K562 (cell line): ENCODE measurements around the gene CNIH3. TPM values are rescaled to one million over a fixed set of nuclear protein-coding genes. Genes with fewer than 3 reads are reported as not detected.

Source experiments
- ATAC-seq: fragments of 200-7000 bp; cut with Tn5 transposase; 3 replicates; pipeline ENCODE4 v1.9.1; 2020; ENCODE audit warnings: moderate library complexity
- BruUV-seq: library from RNA; stranded (reverse); fragments of 400-500 nt; replicated peaks from 2 replicates; lab custom pipeline; 2021; lab: Mats Ljungman, UMichigan
- CTCF ChIA-PET: fragments of 300-600 bp; formaldehyde crosslinking; extraction: SDS; loops from one replicate; lab custom pipeline; 2021; ENCODE audit warnings: low intra/inter-chr PET ratio; lab: Yijun Ruan, JAX
- POLR2A ChIA-PET: fragments of 300-600, 350-650 bp; sonication (Branson Sonifier 250); formaldehyde crosslinking; extraction: SDS; loops from one replicate; lab custom pipeline; 2021; ENCODE audit warnings: antibody characterized with exemption, inconsistent platforms; lab: Yijun Ruan, JAX
- DNase-seq, 4 experiments: peaks; one replicate each; pipeline versions ENCODE4 v3.0.0 to v3.0.0-alpha.2; 2011 to 2018; ENCODE audit warnings: low spot score in 3 of 4, mixed read lengths in 3 of 4; ENCODE audit errors: extremely low read depth in 1 of 4
- FAIRE-seq: peaks from 2 replicates; lab custom pipeline; 2011; peaks lifted over from hg19 to GRCh38; lab: Jason Lieb, UNC
- H2AFZ ChIP-seq: 2 replicates; pipeline ENCODE4 v1.6.0; 2011; ENCODE audit warnings: low read depth, low read length, control low read depth, inconsistent platforms
- H3K27ac ChIP-seq: fragments of 200-600 bp; 3 replicates; pipeline ENCODE4 v1.8.0; 2011; ENCODE audit warnings: low read depth, mild to moderate bottlenecking, control low read depth, inconsistent platforms, low read length, moderate library complexity, mixed read lengths; ENCODE audit errors: extremely low read depth
- H3K27me3 ChIP-seq, 2 experiments: fragments of 300-600 bp in 1 of 2; 2 replicates in 1 of 2; 3 replicates in 1 of 2; pipeline versions ENCODE4 v1.6.0 to v1.8.0; 2011; ENCODE audit warnings: inconsistent platforms in 2 of 2, low read length in 2 of 2, mild to moderate bottlenecking in 1 of 2, mixed read lengths in 1 of 2, moderate library complexity in 1 of 2; ENCODE audit not compliant: control insufficient read depth in 2 of 2, insufficient read depth in 2 of 2
- H3K36me3 ChIP-seq: fragments of 300-600 bp; 3 replicates; pipeline ENCODE4 v1.8.0; 2011; ENCODE audit warnings: mild to moderate bottlenecking, low read length, inconsistent platforms; ENCODE audit not compliant: control insufficient read depth, insufficient read depth
- H3K4me1 ChIP-seq, 2 experiments: fragments of 200-600 bp in 1 of 2; replicated peaks in 1 of 2; 2 replicates in 1 of 2; 3 replicates in 1 of 2; pipeline versions ENCODE4 v1.5.1 to v1.8.0; 2011; ENCODE audit warnings: inconsistent platforms in 2 of 2, low read length in 2 of 2, mild to moderate bottlenecking in 1 of 2, mixed read lengths in 1 of 2, moderate library complexity in 1 of 2; ENCODE audit not compliant: control insufficient read depth in 2 of 2, insufficient read depth in 2 of 2
- H3K4me2 ChIP-seq: 2 replicates; pipeline ENCODE4 v1.6.1; 2011; ENCODE audit warnings: low read length, control low read depth, inconsistent platforms, mixed read lengths; ENCODE audit not compliant: insufficient read depth
- H3K4me3 ChIP-seq: fragments of 200-600 bp; sonication (generic), shearing (Covaris generic); 2 replicates; pipeline ENCODE4 v1.5.1; 2016; ENCODE audit warnings: control low read depth, inconsistent platforms
- H3K79me2 ChIP-seq: fragments of 200-600 bp; 3 replicates; pipeline ENCODE4 v1.8.0; 2011; ENCODE audit warnings: low read length, inconsistent platforms; ENCODE audit not compliant: control insufficient read depth, insufficient read depth
- H3K9ac ChIP-seq, 2 experiments: 2 replicates each; pipeline versions ENCODE4 v1.6.0 to v1.6.1; 2011; ENCODE audit warnings: low read depth in 2 of 2, low read length in 2 of 2, control low read depth in 1 of 2, inconsistent platforms in 1 of 2, mild to moderate bottlenecking in 1 of 2, mixed read lengths in 1 of 2; ENCODE audit not compliant: insufficient read depth in 1 of 2
- H3K9me1 ChIP-seq: one replicate; pipeline ENCODE4 v1.6.0; 2011; ENCODE audit warnings: inconsistent platforms, mild to moderate bottlenecking, low read length, moderate library complexity; ENCODE audit not compliant: control insufficient read depth, insufficient read depth
- H3K9me3 ChIP-seq: replicated peaks from 2 replicates; pipeline ENCODE4 v1.5.1; 2011; ENCODE audit warnings: low read depth, low read length, inconsistent platforms; ENCODE audit not compliant: control insufficient read depth, insufficient read depth
- H4K20me1 ChIP-seq: replicated peaks from 2 replicates; pipeline ENCODE4 v1.6.1; 2011; ENCODE audit warnings: low read length, inconsistent platforms, mixed read lengths; ENCODE audit not compliant: control insufficient read depth, insufficient read depth
- EHMT2 ChIP-seq: fragments of 450-650 bp; IDR thresholded peaks from 2 replicates; pipeline ENCODE4 v1.6.1; 2018; ENCODE audit warnings: antibody characterized with exemption
- GTF2F1 ChIP-seq: IDR thresholded peaks from 2 replicates; pipeline ENCODE4 v1.6.1; 2011; ENCODE audit warnings: low read depth, low read length, improper control_type of control experiment
- KLF10 ChIP-seq: fragments of 250-450 bp; sonication (Bioruptor Pico); IDR thresholded peaks from 2 replicates; pipeline ENCODE4 v1.6.1; 2021; ENCODE audit warnings: matching md5 sums
- NCOR1 ChIP-seq: fragments of 450-650 bp; IDR thresholded peaks from 2 replicates; pipeline ENCODE4 v1.6.1; 2016; ENCODE audit warnings: mild to moderate bottlenecking, moderate library complexity
- POU5F1 ChIP-seq: fragments of 150-350 bp; IDR thresholded peaks from 2 replicates; pipeline ENCODE4 v1.6.1; 2014; ENCODE audit warnings: borderline replicate concordance, low read length, low read depth, mild to moderate bottlenecking; ENCODE audit not compliant: partially characterized antibody
- RB1 ChIP-seq: fragments of 450-650 bp; IDR thresholded peaks from 2 replicates; pipeline ENCODE4 v1.6.1; 2017; ENCODE audit warnings: low read depth, mild to moderate bottlenecking
- ZEB2 ChIP-seq: fragments of 450-650 bp; IDR thresholded peaks from 2 replicates; pipeline ENCODE4 v1.6.1; 2016
- ZNF324 ChIP-seq: fragments of 250-450 bp; sonication (Bioruptor Pico); IDR thresholded peaks from 2 replicates; pipeline ENCODE4 v1.4.0; 2020; ENCODE audit warnings: mild to moderate bottlenecking
- WGBS: fragments of 100-300 bp; shearing (Covaris generic); methylation state at CpG from one replicate; pipeline ENCODE4 v1.1.6; 2016; ENCODE audit warnings: low coverage, mixed read lengths; ENCODE audit not compliant: insufficient coverage; ENCODE audit errors: missing lambda C conversion rate; 5-methylcytosine and 5-hydroxymethylcytosine counted together
- in situ Hi-C: fragments of 300-500 bp; cut with MboI; formaldehyde crosslinking; loops from 4 replicates; pipeline ENCODE4 v1.15.0; 2018; ENCODE audit warnings: inconsistent platforms, mixed read lengths
- intact Hi-C: fragments of 100-400 bp; cut with micrococcal nuclease; formaldehyde crosslinking; loops from 2 replicates; pipeline ENCODE4 v1.14.2; 2022
- polyA plus RNA-seq, 8 experiments: library from polyadenylated mRNA; depleted of rRNA in 4 of 8; stranded (reverse) in 5 of 8; unstranded in 3 of 8; fragments of >200 nt; fragmentation: Nextera tagmentation in 2 of 8; fragmentation: Illumina TruSeq in 1 of 8; extraction: Ambion mirVana in 2 of 8; extraction: Trizol in 1 of 8; gene quantifications; 2 replicates each; pipeline versions ENCODE4 v1.2.1 to v1.2.3, GENCODE V29; 2011 to 2014; ENCODE audit warnings: inconsistent platforms in 1 of 8, missing spikeins in 1 of 8
- total RNA-seq, 7 experiments: library from RNA; depleted of rRNA in 6 of 7; stranded (reverse); fragments of >200 nt in 6 of 7; fragmentation: Illumina TruSeq in 2 of 7; extraction: Trizol in 2 of 7; gene quantifications; 2 replicates each; pipeline versions ENCODE4 v1.2.1 to v1.2.3, GENCODE V29; 2011 to 2021; ENCODE audit warnings: low replicate concordance in 1 of 7
- TF ChIP-seq, protein P1 (sequence below): fragments of 200-400 bp; formaldehyde crosslinking; IDR thresholded peaks from 2 replicates; pipeline ENCODE4 v1.6.1; 2017; ENCODE audit warnings: mild to moderate bottlenecking, low read depth, low read length, moderate library complexity
- TF ChIP-seq, protein P2 (sequence below): fragments of 450-650 bp; formaldehyde crosslinking; IDR thresholded peaks from 2 replicates; pipeline ENCODE4 v1.4.0; 2020; ENCODE audit warnings: mild to moderate bottlenecking, moderate library complexity
- TF ChIP-seq, protein P3 (sequence below), 2 experiments: IDR thresholded peaks; 2 replicates each; pipeline ENCODE4 v1.6.1; 2012; ENCODE audit warnings: improper control_type of control experiment in 2 of 2, low read depth in 2 of 2, low read length in 2 of 2, borderline replicate concordance in 1 of 2
- TF ChIP-seq, protein P4 (sequence below): IDR thresholded peaks from 2 replicates; pipeline ENCODE4 v1.6.1; 2011; ENCODE audit not compliant: insufficient read length; ENCODE audit errors: extremely low read depth

The CNIH3 gene
- total and polyA plus RNA-seq, 9 of the 15 experiments (the other 6 are each of a cell fraction or from before 2014, with no cell fraction given), result 0.14 to 1.8 (median 0.79) TPM

DNA sequence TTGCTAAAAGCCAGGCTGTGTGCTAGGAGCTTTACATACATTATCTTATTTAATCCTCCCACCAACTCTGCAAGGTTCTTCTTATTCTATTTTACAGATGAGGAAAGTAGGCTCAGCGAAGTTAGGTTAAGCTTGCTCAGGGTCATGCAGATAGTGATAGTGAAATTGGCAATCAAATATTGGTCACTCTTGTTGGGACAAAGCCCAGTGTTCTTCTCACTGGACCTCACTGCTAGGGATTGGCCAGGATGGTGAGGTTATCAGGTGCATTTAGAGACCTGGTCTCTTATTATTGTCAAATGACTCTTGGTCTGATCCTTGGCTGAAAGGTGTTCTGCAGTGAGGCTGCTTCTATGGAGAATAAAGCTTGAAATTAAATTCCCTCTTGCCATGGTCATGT lies 145.1 kb downstream of the CNIH3 start:
- no peak overlapping the region for H3K27ac ChIP-seq
- H3K9me3 ChIP-seq, result no peaks in the 10 kb centered on the region
- H3K4me3 ChIP-seq, result no peak overlapping the region
- FAIRE-seq (no peak), DNase-seq (no peak), ATAC-seq (no peak)
- no peak overlapping the region for H3K4me2 ChIP-seq
- TF ChIP-seq POU5F1 (no peak), EHMT2 (no peak), ZNF324 (CRISPR knock-in tag) (no peak), NCOR1 (no peak), KLF10 (no peak), GTF2F1 (no peak), ZEB2 (no peak), RB1 (no peak)
- TF ChIP-seq, protein P1, sequence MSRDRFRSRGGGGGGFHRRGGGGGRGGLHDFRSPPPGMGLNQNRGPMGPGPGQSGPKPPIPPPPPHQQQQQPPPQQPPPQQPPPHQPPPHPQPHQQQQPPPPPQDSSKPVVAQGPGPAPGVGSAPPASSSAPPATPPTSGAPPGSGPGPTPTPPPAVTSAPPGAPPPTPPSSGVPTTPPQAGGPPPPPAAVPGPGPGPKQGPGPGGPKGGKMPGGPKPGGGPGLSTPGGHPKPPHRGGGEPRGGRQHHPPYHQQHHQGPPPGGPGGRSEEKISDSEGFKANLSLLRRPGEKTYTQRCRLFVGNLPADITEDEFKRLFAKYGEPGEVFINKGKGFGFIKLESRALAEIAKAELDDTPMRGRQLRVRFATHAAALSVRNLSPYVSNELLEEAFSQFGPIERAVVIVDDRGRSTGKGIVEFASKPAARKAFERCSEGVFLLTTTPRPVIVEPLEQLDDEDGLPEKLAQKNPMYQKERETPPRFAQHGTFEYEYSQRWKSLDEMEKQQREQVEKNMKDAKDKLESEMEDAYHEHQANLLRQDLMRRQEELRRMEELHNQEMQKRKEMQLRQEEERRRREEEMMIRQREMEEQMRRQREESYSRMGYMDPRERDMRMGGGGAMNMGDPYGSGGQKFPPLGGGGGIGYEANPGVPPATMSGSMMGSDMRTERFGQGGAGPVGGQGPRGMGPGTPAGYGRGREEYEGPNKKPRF, result no peak
- TF ChIP-seq, protein P2, sequence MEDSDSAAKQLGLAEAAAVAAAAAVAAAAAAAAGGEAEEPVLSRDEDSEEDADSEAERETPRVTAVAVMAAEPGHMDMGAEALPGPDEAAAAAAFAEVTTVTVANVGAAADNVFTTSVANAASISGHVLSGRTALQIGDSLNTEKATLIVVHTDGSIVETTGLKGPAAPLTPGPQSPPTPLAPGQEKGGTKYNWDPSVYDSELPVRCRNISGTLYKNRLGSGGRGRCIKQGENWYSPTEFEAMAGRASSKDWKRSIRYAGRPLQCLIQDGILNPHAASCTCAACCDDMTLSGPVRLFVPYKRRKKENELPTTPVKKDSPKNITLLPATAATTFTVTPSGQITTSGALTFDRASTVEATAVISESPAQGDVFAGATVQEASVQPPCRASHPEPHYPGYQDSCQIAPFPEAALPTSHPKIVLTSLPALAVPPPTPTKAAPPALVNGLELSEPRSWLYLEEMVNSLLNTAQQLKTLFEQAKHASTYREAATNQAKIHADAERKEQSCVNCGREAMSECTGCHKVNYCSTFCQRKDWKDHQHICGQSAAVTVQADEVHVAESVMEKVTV, result no peak
- TF ChIP-seq, protein P3, sequence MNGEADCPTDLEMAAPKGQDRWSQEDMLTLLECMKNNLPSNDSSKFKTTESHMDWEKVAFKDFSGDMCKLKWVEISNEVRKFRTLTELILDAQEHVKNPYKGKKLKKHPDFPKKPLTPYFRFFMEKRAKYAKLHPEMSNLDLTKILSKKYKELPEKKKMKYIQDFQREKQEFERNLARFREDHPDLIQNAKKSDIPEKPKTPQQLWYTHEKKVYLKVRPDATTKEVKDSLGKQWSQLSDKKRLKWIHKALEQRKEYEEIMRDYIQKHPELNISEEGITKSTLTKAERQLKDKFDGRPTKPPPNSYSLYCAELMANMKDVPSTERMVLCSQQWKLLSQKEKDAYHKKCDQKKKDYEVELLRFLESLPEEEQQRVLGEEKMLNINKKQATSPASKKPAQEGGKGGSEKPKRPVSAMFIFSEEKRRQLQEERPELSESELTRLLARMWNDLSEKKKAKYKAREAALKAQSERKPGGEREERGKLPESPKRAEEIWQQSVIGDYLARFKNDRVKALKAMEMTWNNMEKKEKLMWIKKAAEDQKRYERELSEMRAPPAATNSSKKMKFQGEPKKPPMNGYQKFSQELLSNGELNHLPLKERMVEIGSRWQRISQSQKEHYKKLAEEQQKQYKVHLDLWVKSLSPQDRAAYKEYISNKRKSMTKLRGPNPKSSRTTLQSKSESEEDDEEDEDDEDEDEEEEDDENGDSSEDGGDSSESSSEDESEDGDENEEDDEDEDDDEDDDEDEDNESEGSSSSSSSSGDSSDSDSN (IDR thresholded peaks at IDR 0.05; ENCODE audit: borderline replicate concordance in 1 of 2, low read depth in 2 of 2, low read length in 2 of 2), result no peak
- TF ChIP-seq, protein P4, sequence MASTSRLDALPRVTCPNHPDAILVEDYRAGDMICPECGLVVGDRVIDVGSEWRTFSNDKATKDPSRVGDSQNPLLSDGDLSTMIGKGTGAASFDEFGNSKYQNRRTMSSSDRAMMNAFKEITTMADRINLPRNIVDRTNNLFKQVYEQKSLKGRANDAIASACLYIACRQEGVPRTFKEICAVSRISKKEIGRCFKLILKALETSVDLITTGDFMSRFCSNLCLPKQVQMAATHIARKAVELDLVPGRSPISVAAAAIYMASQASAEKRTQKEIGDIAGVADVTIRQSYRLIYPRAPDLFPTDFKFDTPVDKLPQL, result no peak
- in situ Hi-C loops (no loop called here), intact Hi-C loops (no loop called here)
- CTCF ChIA-PET, result no interaction called here
- no peaks in the 10 kb centered on the region for H3K36me3 ChIP-seq
- POLR2A ChIA-PET, result no interaction called here
- 0% methylated on average over 1 of the region's 1 CpG for WGBS
- H2AFZ ChIP-seq, result no peak overlapping the region
- BruUV-seq, result no TSS peak
- H3K27me3 ChIP-seq, result peaks cover 0 to 11% of the 10 kb centered on the region in 2 experiments; a peak in 1 of 5 replicates
- H3K9me1 ChIP-seq, result peaks cover 2% of the 10 kb centered on the region
- no peak overlapping the region for H3K9ac ChIP-seq
- no peaks in the 10 kb centered on the region for H3K4me1 ChIP-seq
- no peaks in the 10 kb centered on the region for H3K79me2 ChIP-seq
- H4K20me1 ChIP-seq, result no peaks in the 10 kb centered on the region
